ENCODE results near the gene EPAS1. TPM values are rescaled to one million over a fixed set of nuclear protein-coding genes. Genes with fewer than 3 reads are reported as not detected.

Gene EPAS1
- total and polyA plus RNA-seq, 8 donors = 190 to 962 (median 244) TPM

DNA sequence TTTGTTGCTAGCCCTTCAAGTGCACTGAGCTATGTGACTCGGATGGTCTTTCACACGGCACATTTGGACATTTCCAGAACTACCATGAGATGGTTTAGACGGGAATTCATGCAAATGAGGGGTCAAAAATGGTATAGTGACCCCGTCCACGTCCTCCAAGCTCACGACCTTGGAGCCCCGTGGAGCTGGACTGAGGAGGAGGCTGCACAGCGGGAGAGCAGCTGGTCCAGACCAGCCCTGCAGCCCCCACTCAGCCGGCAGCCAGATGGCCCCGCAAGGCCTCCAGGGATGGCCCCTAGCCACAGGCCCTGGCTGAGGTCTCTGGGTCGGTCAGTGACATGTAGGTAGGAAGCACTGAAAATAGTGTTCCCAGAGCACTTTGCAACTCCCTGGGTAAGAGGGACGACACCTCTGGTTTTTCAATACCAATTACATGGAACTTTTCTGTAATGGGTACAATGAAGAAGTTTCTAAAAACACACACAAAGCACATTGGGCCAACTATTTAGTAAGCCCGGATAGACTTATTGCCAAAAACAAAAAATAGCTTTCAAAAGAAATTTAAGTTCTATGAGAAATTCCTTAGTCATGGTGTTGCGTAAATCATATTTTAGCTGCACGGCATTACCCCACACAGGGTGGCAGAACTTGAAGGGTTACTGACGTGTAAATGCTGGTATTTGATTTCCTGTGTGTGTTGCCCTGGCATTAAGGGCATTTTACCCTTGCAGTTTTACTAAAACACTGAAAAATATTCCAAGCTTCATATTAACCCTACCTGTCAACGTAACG lies 88.8 kb downstream of the EPAS1 start:
- intact Hi-C loops (cut with DNase I) = loop anchor here in 1 of 2 donors (10.0 kb wide), 1 partner anchor 69 kb away; no protein-coding TSS in a partner anchor
- Histone ChIP-seq H3K27me3 (no peaks in the 10 kb centered on the region), H3K27ac (peak overlapping the region; percentile 53 to 81), H3K4me3 (no peak overlapping the region), H3K36me3 (peaks cover 4 to 75% of the 10 kb centered on the region in 2 donors), H3K4me1 (peaks cover 0 to 40% of the 10 kb centered on the region in 2 donors), H3K9me3 (no peaks in the 10 kb centered on the region)
- TF ChIP-seq, protein P1, sequence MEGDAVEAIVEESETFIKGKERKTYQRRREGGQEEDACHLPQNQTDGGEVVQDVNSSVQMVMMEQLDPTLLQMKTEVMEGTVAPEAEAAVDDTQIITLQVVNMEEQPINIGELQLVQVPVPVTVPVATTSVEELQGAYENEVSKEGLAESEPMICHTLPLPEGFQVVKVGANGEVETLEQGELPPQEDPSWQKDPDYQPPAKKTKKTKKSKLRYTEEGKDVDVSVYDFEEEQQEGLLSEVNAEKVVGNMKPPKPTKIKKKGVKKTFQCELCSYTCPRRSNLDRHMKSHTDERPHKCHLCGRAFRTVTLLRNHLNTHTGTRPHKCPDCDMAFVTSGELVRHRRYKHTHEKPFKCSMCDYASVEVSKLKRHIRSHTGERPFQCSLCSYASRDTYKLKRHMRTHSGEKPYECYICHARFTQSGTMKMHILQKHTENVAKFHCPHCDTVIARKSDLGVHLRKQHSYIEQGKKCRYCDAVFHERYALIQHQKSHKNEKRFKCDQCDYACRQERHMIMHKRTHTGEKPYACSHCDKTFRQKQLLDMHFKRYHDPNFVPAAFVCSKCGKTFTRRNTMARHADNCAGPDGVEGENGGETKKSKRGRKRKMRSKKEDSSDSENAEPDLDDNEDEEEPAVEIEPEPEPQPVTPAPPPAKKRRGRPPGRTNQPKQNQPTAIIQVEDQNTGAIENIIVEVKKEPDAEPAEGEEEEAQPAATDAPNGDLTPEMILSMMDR (IDR thresholded peaks at IDR 0.05) = no peak
- peak; percentile 17 for ATAC-seq
- no peak for DNase-seq

DNA sequence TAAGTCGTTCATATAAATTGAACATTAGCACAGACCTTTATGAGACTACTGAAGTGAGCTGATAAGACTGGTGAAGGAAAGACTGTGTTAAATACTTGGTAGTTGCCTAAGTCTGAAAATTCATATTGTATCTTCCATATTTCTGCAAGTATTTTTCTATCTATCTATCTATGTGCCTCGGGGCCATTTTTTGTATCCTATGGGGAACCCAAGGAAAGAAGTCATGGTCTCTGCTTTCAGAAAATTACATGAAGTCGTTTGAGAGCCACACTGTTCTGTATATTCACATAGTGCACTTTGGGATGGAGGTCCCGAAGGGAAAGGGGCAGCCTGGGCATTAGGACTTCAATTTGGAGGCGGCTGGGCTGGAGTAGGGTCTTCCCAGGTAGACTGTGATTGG lies 89.6 kb downstream of the EPAS1 start:
- DNase-seq (no peak), ATAC-seq (no peak)
- peaks cover 0 to 40% of the 10 kb centered on the region in 2 donors for H3K4me1 ChIP-seq
- intact Hi-C loops (cut with DNase I) = loop anchor here in 1 of 2 donors (10.0 kb wide), 1 partner anchor 68 kb away; no protein-coding TSS in a partner anchor
- no peaks in the 10 kb centered on the region for H3K9me3 ChIP-seq
- no peaks in the 10 kb centered on the region for H3K27me3 ChIP-seq
- H3K27ac ChIP-seq = peak overlapping the region in 1 of 2 donors; percentile 81
- H3K36me3 ChIP-seq = peaks cover 4 to 67% of the 10 kb centered on the region in 2 donors
- TF ChIP-seq, protein P1 (IDR thresholded peaks at IDR 0.05) = no peak
- no peak overlapping the region for H3K4me3 ChIP-seq

DNA sequence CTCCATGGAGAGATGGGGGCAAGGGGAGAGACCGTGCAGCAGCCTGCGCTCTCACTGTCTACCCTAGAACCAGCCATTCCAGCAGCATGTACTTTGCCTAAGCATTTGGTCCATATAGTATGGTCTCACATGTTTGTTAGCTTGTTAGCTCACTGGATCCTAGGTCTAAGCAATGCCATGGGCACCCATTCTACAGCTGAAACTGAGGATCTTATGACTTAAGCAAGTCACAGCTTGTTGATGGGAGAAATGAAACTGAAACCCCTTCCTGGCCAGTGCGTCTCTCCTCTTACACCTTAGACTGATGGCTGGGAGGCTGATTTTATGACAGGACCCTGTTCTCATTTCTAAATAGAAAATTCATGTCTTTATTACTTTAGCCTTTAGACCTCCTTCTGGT lies 90.1 kb downstream of the EPAS1 start:
- ATAC-seq = no peak
- intact Hi-C loops (cut with DNase I) = loop anchor here in 1 of 2 donors (10.0 kb wide), 1 partner anchor 68 kb away; no protein-coding TSS in a partner anchor
- Histone ChIP-seq H3K27me3 (no peaks in the 10 kb centered on the region), H3K9me3 (no peaks in the 10 kb centered on the region), H3K36me3 (peaks cover 4 to 62% of the 10 kb centered on the region in 2 donors), H3K4me3 (no peak overlapping the region), H3K27ac (peak overlapping the region in 1 of 2 donors; percentile 81), H3K4me1 (peaks cover 0 to 40% of the 10 kb centered on the region in 2 donors)
- TF ChIP-seq, protein P1 (IDR thresholded peaks at IDR 0.05) = no peak
- no peak for DNase-seq

DNA sequence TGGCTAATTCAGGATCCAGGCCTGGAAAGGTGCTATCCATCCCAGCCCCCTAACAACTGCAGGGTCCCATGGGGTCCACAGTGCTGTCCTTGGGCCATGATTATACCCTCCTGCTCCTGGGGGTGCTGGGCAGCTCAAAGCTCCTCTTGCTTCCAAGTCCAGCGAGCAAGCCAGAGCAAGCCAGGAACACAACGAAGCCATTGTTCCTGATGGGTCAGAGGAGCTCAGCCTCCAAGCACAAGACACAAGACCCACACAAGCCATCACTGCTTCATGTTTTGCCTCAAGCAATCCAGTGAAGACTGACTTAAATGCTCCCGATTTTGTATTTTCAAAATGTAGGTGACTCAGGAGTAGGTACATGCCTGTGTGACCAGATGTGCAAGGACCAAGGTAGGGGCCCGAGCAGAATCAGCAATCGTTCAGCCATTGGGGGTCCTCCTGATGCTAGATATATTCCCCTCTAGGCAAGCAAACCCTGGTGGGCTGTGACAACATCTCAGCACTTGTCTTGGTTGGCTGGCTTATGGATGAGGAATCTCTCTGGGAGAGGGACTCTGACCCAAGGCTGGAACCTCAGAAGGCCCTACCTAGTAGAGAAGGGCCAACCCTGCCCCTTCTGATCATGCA lies 90.8 kb downstream of the EPAS1 start:
- no peak for ATAC-seq
- H3K4me3 ChIP-seq = no peak overlapping the region
- peak overlapping the region in 1 of 2 donors; percentile 81 for H3K27ac ChIP-seq
- DNase-seq = no peak
- intact Hi-C loops (cut with DNase I) = loop anchor here in 1 of 2 donors (10.0 kb wide), 1 partner anchor 67 kb away; no protein-coding TSS in a partner anchor
- H3K36me3 ChIP-seq = peaks cover 4 to 55% of the 10 kb centered on the region in 2 donors
- H3K9me3 ChIP-seq = no peaks in the 10 kb centered on the region
- TF ChIP-seq, protein P1 (IDR thresholded peaks at IDR 0.05) = no peak
- H3K4me1 ChIP-seq = peaks cover 0 to 40% of the 10 kb centered on the region in 2 donors
- H3K27me3 ChIP-seq = no peaks in the 10 kb centered on the region

DNA sequence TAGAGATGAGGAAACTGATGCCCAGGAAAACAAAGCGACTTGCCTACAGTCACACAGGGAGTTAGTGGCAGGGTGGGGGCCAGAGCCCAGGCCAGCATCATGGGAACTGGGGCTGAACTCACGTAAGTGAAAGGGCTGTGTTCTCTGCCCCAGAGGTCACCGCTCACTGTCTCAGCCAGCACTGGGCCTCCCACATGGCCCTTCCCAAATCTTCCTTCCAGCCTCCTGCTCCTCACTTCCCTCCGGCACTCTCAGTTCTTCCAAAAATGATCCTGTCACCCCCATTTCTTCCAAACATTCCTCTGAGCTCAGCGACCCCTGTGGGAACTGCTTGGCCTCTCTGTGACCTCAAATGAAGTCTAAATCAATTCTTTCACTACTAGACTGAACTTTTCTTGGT lies 91.7 kb downstream of the EPAS1 start:
- Histone ChIP-seq H3K36me3 (peaks cover 4 to 46% of the 10 kb centered on the region in 2 donors), H3K27ac (peak overlapping the region in 1 of 2 donors; percentile 81), H3K4me3 (no peak overlapping the region), H3K27me3 (no peaks in the 10 kb centered on the region), H3K4me1 (peaks cover 0 to 40% of the 10 kb centered on the region in 2 donors), H3K9me3 (no peaks in the 10 kb centered on the region)
- TF ChIP-seq, protein P1 (IDR thresholded peaks at IDR 0.05) = no peak
- ATAC-seq (no peak), DNase-seq (no peak)
- intact Hi-C loops (cut with DNase I) = loop anchor here in 1 of 2 donors (10.0 kb wide), 1 partner anchor 66 kb away; no protein-coding TSS in a partner anchor
